Measurements from ENCODE around the gene GJA4.

DNA sequence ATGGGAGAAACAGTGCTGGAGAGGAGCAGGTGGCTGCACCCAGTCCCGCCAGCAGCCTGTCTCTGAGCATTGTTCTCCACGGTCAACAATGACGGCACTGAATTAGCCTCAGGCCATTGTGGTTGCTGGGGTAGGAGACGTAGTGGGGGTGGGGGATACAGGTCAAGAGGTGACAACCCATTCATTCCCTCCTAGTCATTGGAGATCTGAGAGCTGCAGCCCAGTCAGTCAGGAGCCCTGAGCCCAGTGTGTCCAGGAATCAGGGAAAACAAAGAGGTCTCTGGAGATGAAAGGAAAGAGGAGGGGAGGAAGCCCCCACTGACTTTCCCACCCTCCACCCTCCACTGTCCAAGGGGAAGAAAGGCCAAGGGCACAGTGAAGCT is 51.4 kb downstream of the GJA4 start:
- TF ChIP-seq, protein P1, sequence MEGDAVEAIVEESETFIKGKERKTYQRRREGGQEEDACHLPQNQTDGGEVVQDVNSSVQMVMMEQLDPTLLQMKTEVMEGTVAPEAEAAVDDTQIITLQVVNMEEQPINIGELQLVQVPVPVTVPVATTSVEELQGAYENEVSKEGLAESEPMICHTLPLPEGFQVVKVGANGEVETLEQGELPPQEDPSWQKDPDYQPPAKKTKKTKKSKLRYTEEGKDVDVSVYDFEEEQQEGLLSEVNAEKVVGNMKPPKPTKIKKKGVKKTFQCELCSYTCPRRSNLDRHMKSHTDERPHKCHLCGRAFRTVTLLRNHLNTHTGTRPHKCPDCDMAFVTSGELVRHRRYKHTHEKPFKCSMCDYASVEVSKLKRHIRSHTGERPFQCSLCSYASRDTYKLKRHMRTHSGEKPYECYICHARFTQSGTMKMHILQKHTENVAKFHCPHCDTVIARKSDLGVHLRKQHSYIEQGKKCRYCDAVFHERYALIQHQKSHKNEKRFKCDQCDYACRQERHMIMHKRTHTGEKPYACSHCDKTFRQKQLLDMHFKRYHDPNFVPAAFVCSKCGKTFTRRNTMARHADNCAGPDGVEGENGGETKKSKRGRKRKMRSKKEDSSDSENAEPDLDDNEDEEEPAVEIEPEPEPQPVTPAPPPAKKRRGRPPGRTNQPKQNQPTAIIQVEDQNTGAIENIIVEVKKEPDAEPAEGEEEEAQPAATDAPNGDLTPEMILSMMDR (conservative IDR thresholded peaks at IDR 0.05 in 1 of 2, IDR thresholded peaks at IDR 0.05 in 1 of 2; ENCODE audit: extremely low read depth in 1 of 2, insufficient read depth in 1 of 2, low read depth in 1 of 2, low read length in 2 of 2), result no peak
- TF ChIP-seq EZH2 (IDR thresholded peaks at IDR 0.05; ENCODE audit: borderline replicate concordance, low read length), result no peak

Measured in mammary epithelial cell (primary cell).